Stomach (tissue), 9 donors: Measurements from ENCODE around the gene GATA6. TPM values are rescaled to one million over a fixed set of nuclear protein-coding genes. Genes with fewer than 3 reads are reported as not detected.
A peak's percentile ranks its signal among the peaks of the same experiment; 100 is the strongest.

Experiments used
- DNase-seq, 2 donors: peaks; one replicate each; pipeline versions ENCODE4 v3.0.0 to v3.0.0-alpha.2; 2013 to 2019
- H3K27ac ChIP-seq, 5 donors: fragments of 200-600 bp in 4 of 5; sonication (generic) in 4 of 5; one replicate each; pipeline ENCODE4 v1.5.1; 2013 to 2019; ENCODE audit warnings: mild to moderate bottlenecking in 1 of 5, moderate library complexity in 1 of 5
- H3K27me3 ChIP-seq, 3 donors: fragments of 200-600 bp; sonication (generic); one replicate each; pipeline ENCODE4 v1.5.1; 2017 to 2019; ENCODE audit warnings: mixed run types in 1 of 3
- H3K36me3 ChIP-seq, 4 donors: fragments of 200-600 bp; sonication (generic); 1 replicate in 3 of 4; 2 replicates in 1 of 4; pipeline ENCODE4 v1.5.1; 2016 to 2019
- H3K4me1 ChIP-seq, 4 donors: fragments of 200-600 bp; sonication (generic); one replicate each; pipeline ENCODE4 v1.5.1; 2016 to 2019
- H3K4me3 ChIP-seq, 4 donors: fragments of 200-600 bp; sonication (generic) in 3 of 4; one replicate each; pipeline ENCODE4 v1.5.1; 2016 to 2019; ENCODE audit warnings: mild to moderate bottlenecking in 1 of 4
- H3K9me3 ChIP-seq, 4 donors: fragments of 200-600 bp; sonication (generic); one replicate each; pipeline ENCODE4 v1.5.1; 2016 to 2019
- EP300 ChIP-seq: sonication (generic); formaldehyde crosslinking; IDR thresholded peaks from one replicate; pipeline ENCODE4 v1.6.1; 2017; ENCODE audit warnings: antibody characterized with exemption
- POLR2A ChIP-seq, 4 donors: fragments of 450-650 bp; IDR thresholded peaks; one replicate each; pipeline ENCODE4 v1.6.1; 2016; ENCODE audit warnings: antibody characterized with exemption in 4 of 4, control low read depth in 2 of 4, mild to moderate bottlenecking in 1 of 4, moderate library complexity in 1 of 4
- POLR2AphosphoS5 ChIP-seq, 3 donors: sonication (generic); formaldehyde crosslinking; IDR thresholded peaks; one replicate each; pipeline ENCODE4 v1.6.1; 2016; ENCODE audit warnings: antibody characterized with exemption in 3 of 3
- WGBS, 5 donors: extraction: QIAGEN DNeasy Blood & Tissue Kit in 3 of 5; methylation state at CpG; one replicate each; pipeline versions ENCODE4 v1.1.5 to v1.1.7; 2013 to 2018; 5-methylcytosine and 5-hydroxymethylcytosine counted together
- intact Hi-C: fragments of 100-400 bp; cut with DNase I; formaldehyde crosslinking; loops from one replicate; pipeline ENCODE4 v1.15.1; 2023; ENCODE audit warnings: low total_unique reads
- polyA plus RNA-seq, 3 donors: library from polyadenylated mRNA; stranded (reverse); fragments of 200-250 nt; gene quantifications; one replicate each; pipeline ENCODE4 v1.2.3, GENCODE V29; 2013
- small RNA-seq, 4 donors: library from RNA; depleted of rRNA; stranded (forward); fragments of <200 nt; gene quantifications; one replicate each; pipeline ENCODE3, GENCODE V24; 2016
- total RNA-seq, 5 donors: library from RNA; depleted of rRNA; stranded (reverse); fragments of >200 nt; gene quantifications; one replicate each; pipeline versions ENCODE4 v1.1.0 to v1.2.3, GENCODE V29; 2014 to 2016
- TF ChIP-seq, protein P1 (sequence below), 7 experiments: fragments of 450-650 bp in 4 of 7; fragments of 200-600 bp in 3 of 7; sonication (generic) in 3 of 7; IDR thresholded peaks; one replicate each; pipeline ENCODE4 v1.5.1; 2016 to 2019; ENCODE audit warnings: antibody characterized with exemption in 7 of 7, control low read depth in 2 of 7, mild to moderate bottlenecking in 1 of 7
- donor health status: healthy with polysubstance abuse.
- donor health status: Bipolar disorder and iron deficiency.
- donor health status: healthy.

Gene GATA6
- total and polyA plus RNA-seq, 8 donors = 11.9 to 194 (median 75.7) TPM

DNA sequence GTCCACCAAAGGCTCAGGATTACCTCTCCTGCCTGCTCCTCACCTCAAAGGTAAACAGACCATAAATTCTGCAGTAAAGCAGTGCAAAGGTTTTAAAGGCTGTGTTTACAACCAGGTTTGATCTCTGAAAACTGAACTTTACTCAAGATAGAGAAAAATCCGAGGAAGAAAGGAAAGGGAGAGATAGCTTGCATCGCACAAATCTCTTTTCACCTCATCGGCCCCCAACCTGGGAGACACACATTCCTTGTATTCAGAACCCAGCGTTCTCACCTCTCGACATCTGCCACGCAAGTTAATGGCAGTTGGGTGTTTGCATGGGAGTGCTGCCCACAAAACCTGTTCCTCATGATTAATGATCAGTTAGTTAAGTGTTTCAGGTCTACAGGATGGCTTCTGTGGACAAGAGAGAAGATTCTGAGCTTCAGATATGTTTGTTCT lies 72.6 kb downstream of the GATA6 start:
- Histone ChIP-seq H3K27ac (peak overlapping the region in 1 of 5 donors; percentile 22), H3K9me3 (no peaks in the 10 kb centered on the region)

DNA sequence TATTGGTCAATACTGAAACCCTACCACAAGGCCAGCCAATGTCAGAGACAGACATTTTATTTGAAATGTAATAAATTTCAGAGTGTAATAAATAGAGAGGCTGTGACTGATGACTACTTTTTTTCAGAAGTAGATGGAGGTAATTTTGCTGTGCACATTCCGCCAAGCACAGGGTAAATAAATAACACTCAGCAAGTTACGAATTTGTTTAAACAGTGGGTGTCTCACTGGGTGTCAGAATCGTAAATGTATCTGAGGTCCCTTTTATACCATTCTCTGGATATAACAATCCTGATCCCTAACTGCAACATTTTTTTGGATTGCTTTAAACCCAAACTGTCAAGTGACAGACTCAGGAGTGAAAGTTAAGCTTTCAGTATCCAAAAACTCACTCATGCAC lies 74.1 kb downstream of the GATA6 start:
- TF ChIP-seq, protein P1, sequence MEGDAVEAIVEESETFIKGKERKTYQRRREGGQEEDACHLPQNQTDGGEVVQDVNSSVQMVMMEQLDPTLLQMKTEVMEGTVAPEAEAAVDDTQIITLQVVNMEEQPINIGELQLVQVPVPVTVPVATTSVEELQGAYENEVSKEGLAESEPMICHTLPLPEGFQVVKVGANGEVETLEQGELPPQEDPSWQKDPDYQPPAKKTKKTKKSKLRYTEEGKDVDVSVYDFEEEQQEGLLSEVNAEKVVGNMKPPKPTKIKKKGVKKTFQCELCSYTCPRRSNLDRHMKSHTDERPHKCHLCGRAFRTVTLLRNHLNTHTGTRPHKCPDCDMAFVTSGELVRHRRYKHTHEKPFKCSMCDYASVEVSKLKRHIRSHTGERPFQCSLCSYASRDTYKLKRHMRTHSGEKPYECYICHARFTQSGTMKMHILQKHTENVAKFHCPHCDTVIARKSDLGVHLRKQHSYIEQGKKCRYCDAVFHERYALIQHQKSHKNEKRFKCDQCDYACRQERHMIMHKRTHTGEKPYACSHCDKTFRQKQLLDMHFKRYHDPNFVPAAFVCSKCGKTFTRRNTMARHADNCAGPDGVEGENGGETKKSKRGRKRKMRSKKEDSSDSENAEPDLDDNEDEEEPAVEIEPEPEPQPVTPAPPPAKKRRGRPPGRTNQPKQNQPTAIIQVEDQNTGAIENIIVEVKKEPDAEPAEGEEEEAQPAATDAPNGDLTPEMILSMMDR (IDR thresholded peaks at IDR 0.05) = no peak
- TF ChIP-seq POLR2AphosphoS5 (IDR thresholded peaks at IDR 0.05) (no peak), EP300 (no peak), POLR2A (IDR thresholded peaks at IDR 0.05) (no peak)
- Histone ChIP-seq H3K36me3 (no peaks in the 10 kb centered on the region), H3K27me3 (no peaks in the 10 kb centered on the region), H3K27ac (no peak overlapping the region), H3K4me3 (no peak overlapping the region), H3K4me1 (peaks cover 0 to 8% (median 5%) of the 10 kb centered on the region in 4 donors), H3K9me3 (no peaks in the 10 kb centered on the region)
- WGBS, 5 donors = 37 to 58% (median 39%) methylated on average over 3 of the region's 3 CpGs
- DNase-seq = no peak
- intact Hi-C loops = no loop called here

More for the DNA sequence above, 72.6 kb downstream of the GATA6 start:
- intact Hi-C loops = no loop called here
- WGBS, 5 donors = 18 to 51% (median 36%) methylated on average over 6 of the region's 6 CpGs
- H3K4me1 ChIP-seq = peaks cover 0 to 8% (median 5%) of the 10 kb centered on the region in 4 donors
- no peaks in the 10 kb centered on the region for H3K36me3 ChIP-seq
- H3K4me3 ChIP-seq = no peak overlapping the region
- no peaks in the 10 kb centered on the region for H3K27me3 ChIP-seq
- peak; percentile 60 to 71 for DNase-seq
- TF ChIP-seq POLR2AphosphoS5 (IDR thresholded peaks at IDR 0.05) = peak in 1 of 3 donors; percentile 2
- TF ChIP-seq, protein P1 (IDR thresholded peaks at IDR 0.05) = no peak

DNA sequence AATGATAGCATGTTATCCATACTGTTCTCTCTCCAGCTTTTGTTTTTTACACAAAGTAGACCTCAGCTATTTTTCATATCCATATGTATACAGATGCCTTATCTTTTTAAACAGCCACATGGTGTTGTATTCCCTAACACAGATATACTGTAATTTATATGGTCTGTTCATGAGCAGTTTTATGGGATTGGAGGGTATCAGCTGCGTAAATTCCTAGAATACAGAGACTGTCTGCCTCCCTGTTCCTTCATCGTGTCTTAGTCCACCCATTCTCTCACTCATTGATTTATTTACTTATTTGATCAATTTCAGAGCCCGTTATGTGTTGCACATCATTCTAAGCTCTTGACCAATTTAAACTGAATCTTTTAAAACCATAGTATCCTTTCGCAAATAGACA lies 80.6 kb downstream of the GATA6 start:
- Histone ChIP-seq H3K4me3 (no peak overlapping the region), H3K36me3 (no peaks in the 10 kb centered on the region), H3K4me1 (peaks cover 0 to 11% (median 0%) of the 10 kb centered on the region in 4 donors), H3K27me3 (no peaks in the 10 kb centered on the region), H3K9me3 (no peaks in the 10 kb centered on the region), H3K27ac (no peak overlapping the region)
- intact Hi-C loops = no loop called here
- WGBS, 5 donors = 84 to 89% (median 88%) methylated on average over 4 of the region's 4 CpGs
- no peak for DNase-seq
- TF ChIP-seq EP300 (no peak), POLR2A (IDR thresholded peaks at IDR 0.05) (no peak), POLR2AphosphoS5 (IDR thresholded peaks at IDR 0.05) (no peak)
- TF ChIP-seq, protein P1 (IDR thresholded peaks at IDR 0.05) = no peak

- Histone ChIP-seq H3K27me3 (no peaks in the 10 kb centered on the region), H3K36me3 (no peaks in the 10 kb centered on the region), H3K27ac (peak overlapping the region in 1 of 5 donors; percentile 21), H3K4me3 (no peak overlapping the region), H3K9me3 (no peaks in the 10 kb centered on the region), H3K4me1 (peaks cover 0 to 11% (median 0%) of the 10 kb centered on the region in 4 donors)
- TF ChIP-seq, protein P1 (IDR thresholded peaks at IDR 0.05) = no peak
- no peak for TF ChIP-seq POLR2AphosphoS5 (IDR thresholded peaks at IDR 0.05)
- TF ChIP-seq EP300 = no peak
- TF ChIP-seq POLR2A (IDR thresholded peaks at IDR 0.05) = no peak
- WGBS, 5 donors = 31 to 54% (median 38%) methylated on average over 8 of the region's 8 CpGs
- DNase-seq = peak; percentile 36 to 40
- intact Hi-C loops = no loop called here
Measured at GRCh38 chr18:22250591-22250996, 81.2 kb downstream of the GATA6 start.

Small RNA genes within 50 kb of the gene (small RNA-seq; reads per million reads assigned to genes)
- gene RNU6-702P (0 to 0.08 (median 0) reads per million in 4 donors), gene RNU6ATAC20P (0 reads per million in 4 donors)

Other genes starting within 250 kb of the GATA6 start
- not detected for gene CTAGE1, start 248.3 kb downstream of the GATA6 start, total RNA-seq
- not detected for gene CTAGE1, start 248.3 kb downstream of the GATA6 start, polyA plus RNA-seq